Measurements from ENCODE around the gene TBC1D2B. TPM values are rescaled to one million over a fixed set of nuclear protein-coding genes. Genes with fewer than 3 reads are reported as not detected.

TBC1D2B gene
- 1 to 10 TPM; 1.7 to 5.5 (median 2.9) TPM for polyA plus RNA-seq (ENCODE audit: low read depth in 6 of 6)

DNA sequence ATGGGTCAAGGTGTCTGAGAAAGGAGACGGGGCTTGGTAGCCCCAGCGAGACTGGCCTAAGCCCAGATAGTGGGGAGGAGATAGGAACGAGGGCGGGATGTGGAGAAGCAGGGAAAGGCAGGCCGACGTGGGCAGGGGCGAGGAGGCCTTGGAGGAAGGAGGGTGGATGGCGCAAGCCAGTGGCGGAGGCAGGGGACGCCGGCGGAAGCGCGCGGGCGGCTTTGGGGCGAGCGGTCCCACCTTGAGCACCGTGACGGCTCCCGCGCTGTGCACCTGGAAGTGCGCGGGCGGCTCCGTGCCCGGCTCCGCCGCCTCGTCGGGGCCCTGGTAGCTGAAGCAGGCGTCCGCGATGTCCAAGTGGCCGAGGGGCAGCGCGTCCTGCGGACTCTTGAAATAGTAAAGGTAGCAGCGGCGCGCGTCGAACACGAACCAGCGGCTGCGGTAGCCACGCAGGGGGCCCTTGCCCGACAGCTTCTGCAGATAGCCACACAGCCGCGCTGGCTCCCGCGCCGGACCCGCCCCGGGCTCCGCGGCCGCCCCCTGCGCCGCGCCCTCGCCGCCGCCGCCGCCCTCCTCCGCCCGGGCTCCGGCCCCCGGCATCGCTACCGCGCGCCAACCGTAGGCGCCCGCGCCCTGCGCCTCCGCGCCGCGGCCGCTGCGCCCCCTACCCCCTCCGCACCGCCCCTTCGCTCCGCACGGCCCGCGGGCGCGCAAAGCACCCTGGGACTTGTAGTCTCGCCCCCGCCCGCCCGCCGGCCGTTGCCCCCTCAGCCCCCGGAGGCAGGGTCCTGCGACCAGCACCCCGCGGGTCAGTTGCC, at the start of gene TBC1D2B:
TBC1D2B (minus strand) TSS at position 659 of the 818 bp plus-strand sequence; CDS start at position 600, 59 bp downstream.
- peak within 1 kb of the TSS; percentile 72 to 93 (median 88) for H3K27ac Mint-ChIP-seq
- DNase-seq (peak; percentile 60), ATAC-seq (ENCODE audit: low read depth in 2 of 2) (peak; percentile 90 to 92)
- H3K4me3 Mint-ChIP-seq = peak within 1 kb of the TSS; percentile 92 to 99 (median 96)
- H3K36me3 Mint-ChIP-seq = peaks cover 0 to 7% of the 10 kb centered on the region in 2 donors
- H3K27me3 Mint-ChIP-seq = no peaks in the 10 kb centered on the region
- peaks cover 28 to 34% (median 32%) of the 10 kb centered on the region in 3 donors for H3K4me1 Mint-ChIP-seq
- H3K9me3 Mint-ChIP-seq = no peaks in the 10 kb centered on the region

- ATAC-seq (ENCODE audit: low read depth in 2 of 2) = no peak
- no peaks in the 10 kb centered on the region for H3K36me3 Mint-ChIP-seq
- H3K27ac Mint-ChIP-seq = no peak overlapping the region
- no peaks in the 10 kb centered on the region for H3K27me3 Mint-ChIP-seq
- peaks cover 4 to 6% (median 4%) of the 10 kb centered on the region in 3 donors for H3K4me1 Mint-ChIP-seq
- no peak overlapping the region for H3K4me3 Mint-ChIP-seq
- no peaks in the 10 kb centered on the region for H3K9me3 Mint-ChIP-seq
- no peak for DNase-seq
Observed at GRCh38 chr15:78125267-78125666, 47.8 kb upstream of the TBC1D2B start.

DNA sequence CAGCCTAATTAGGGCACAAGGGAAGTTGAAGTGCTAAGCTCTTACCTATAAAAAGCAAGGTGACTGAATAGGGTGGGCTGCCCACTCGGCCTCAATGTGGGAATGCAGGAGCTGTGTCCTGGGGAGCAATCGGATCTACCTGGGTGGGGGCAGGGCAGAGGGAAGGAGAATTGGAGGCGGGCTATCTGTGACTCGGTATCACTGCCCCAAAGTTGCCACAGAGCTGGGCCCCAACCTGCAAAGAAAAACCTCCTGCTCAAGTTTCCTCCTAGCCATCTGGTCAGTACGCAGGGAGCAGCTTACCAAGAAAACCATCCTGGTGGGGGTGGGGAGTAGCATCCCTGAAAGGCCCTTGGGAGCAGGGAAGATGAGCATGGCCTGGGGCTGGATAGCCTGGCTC, 43.0 kb upstream of the TBC1D2B start:
- Mint-ChIP-seq H3K36me3 (no peaks in the 10 kb centered on the region), H3K9me3 (no peaks in the 10 kb centered on the region), H3K27ac (no peak overlapping the region), H3K4me3 (no peak overlapping the region), H3K4me1 (no peaks in the 10 kb centered on the region), H3K27me3 (no peaks in the 10 kb centered on the region)
- DNase-seq = no peak
- no peak for ATAC-seq (ENCODE audit: low read depth in 2 of 2)

- peaks cover 4 to 14% (median 8%) of the 10 kb centered on the region in 3 donors for H3K4me1 Mint-ChIP-seq
- H3K4me3 Mint-ChIP-seq = no peak overlapping the region
- ATAC-seq (ENCODE audit: low read depth in 2 of 2) = no peak
Observed at GRCh38 chr15:78112551-78112950, 35.0 kb upstream of the TBC1D2B start.

DNA sequence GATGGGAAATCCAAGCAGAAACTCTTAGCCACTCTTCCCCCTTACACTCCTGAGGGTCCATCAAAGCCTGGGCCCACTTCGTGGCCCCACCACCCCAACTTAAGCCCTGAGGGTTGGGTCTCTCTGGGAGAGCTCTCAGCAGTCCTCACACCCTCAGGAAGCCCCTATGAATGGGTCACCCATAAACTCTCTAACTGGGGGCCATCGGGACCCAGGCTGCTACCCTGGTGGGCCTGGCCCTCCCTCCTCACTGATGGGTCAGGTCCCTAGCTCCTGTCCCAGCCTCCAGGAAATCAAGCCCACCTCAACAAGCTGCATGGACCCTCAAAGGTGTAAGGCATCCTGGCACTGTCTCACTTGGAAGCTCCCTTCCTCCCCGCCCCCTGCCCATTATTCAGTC, 34.3 kb upstream of the TBC1D2B start:
- ATAC-seq (ENCODE audit: low read depth in 2 of 2) = no peak
- Mint-ChIP-seq H3K9me3 (no peaks in the 10 kb centered on the region), H3K27ac (peak overlapping the region in 1 of 6 donors; percentile 3), H3K4me3 (no peak overlapping the region), H3K36me3 (no peaks in the 10 kb centered on the region), H3K27me3 (no peaks in the 10 kb centered on the region), H3K4me1 (peaks cover 4 to 14% (median 8%) of the 10 kb centered on the region in 3 donors)
- no peak for DNase-seq

More at GRCh38 chr15:78112551-78112950, 35.0 kb upstream of the TBC1D2B start:
- Mint-ChIP-seq H3K27ac (no peak overlapping the region), H3K36me3 (no peaks in the 10 kb centered on the region), H3K27me3 (no peaks in the 10 kb centered on the region), H3K9me3 (no peaks in the 10 kb centered on the region)
- no peak for DNase-seq

DNA sequence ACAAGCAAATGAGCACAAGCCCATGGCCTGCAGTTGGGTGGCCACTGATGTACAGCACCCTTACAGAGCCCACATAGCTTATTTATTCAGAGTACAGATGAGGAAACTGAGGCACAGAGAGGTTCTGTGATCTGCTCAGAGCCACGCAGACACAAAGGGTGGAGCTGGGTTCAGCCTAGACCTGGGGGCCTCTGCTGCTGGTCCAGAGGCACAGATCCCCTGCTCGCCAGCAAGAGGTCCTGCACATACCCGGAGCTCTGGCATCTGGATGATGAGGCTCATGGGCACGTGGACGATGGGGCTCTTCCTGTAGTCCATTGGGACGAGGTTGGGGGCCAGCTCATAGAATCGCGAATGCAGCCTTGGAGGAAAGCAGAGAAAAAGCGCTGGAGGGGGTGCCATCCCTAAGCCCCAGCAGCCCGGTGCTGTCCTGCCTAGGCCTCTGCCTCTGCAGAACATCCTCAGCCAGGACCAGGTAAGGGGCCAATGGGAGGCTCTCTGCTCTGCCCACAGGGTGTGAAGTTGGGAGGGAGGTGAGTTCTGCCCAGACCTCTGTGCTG, 33.5 kb upstream of the TBC1D2B start:
- Mint-ChIP-seq H3K27me3 (no peaks in the 10 kb centered on the region), H3K4me3 (no peak overlapping the region), H3K4me1 (peaks cover 4 to 14% (median 8%) of the 10 kb centered on the region in 3 donors), H3K27ac (peak overlapping the region in 1 of 6 donors; percentile 76), H3K36me3 (no peaks in the 10 kb centered on the region), H3K9me3 (no peaks in the 10 kb centered on the region)
- ATAC-seq (ENCODE audit: low read depth in 2 of 2) = no peak
- DNase-seq = no peak

- no peak overlapping the region for H3K4me3 Mint-ChIP-seq
- H3K36me3 Mint-ChIP-seq = no peaks in the 10 kb centered on the region
- H3K4me1 Mint-ChIP-seq = peaks cover 4 to 14% (median 8%) of the 10 kb centered on the region in 3 donors
- ATAC-seq (ENCODE audit: low read depth in 2 of 2) (no peak), DNase-seq (no peak)
- peak overlapping the region in 1 of 6 donors; percentile 80 for H3K27ac Mint-ChIP-seq
- H3K27me3 Mint-ChIP-seq = no peaks in the 10 kb centered on the region
- H3K9me3 Mint-ChIP-seq = no peaks in the 10 kb centered on the region
Observed at GRCh38 chr15:78110096-78110495, 32.6 kb upstream of the TBC1D2B start.

- Mint-ChIP-seq H3K36me3 (no peaks in the 10 kb centered on the region), H3K27ac (peak overlapping the region in 1 of 6 donors; percentile 42), H3K27me3 (no peaks in the 10 kb centered on the region), H3K9me3 (no peaks in the 10 kb centered on the region), H3K4me1 (peaks cover 4 to 14% (median 8%) of the 10 kb centered on the region in 3 donors), H3K4me3 (no peak overlapping the region)
- no peak for DNase-seq
- no peak for ATAC-seq (ENCODE audit: low read depth in 2 of 2)
Observed at GRCh38 chr15:78109156-78109555, 31.6 kb upstream of the TBC1D2B start.

DNA sequence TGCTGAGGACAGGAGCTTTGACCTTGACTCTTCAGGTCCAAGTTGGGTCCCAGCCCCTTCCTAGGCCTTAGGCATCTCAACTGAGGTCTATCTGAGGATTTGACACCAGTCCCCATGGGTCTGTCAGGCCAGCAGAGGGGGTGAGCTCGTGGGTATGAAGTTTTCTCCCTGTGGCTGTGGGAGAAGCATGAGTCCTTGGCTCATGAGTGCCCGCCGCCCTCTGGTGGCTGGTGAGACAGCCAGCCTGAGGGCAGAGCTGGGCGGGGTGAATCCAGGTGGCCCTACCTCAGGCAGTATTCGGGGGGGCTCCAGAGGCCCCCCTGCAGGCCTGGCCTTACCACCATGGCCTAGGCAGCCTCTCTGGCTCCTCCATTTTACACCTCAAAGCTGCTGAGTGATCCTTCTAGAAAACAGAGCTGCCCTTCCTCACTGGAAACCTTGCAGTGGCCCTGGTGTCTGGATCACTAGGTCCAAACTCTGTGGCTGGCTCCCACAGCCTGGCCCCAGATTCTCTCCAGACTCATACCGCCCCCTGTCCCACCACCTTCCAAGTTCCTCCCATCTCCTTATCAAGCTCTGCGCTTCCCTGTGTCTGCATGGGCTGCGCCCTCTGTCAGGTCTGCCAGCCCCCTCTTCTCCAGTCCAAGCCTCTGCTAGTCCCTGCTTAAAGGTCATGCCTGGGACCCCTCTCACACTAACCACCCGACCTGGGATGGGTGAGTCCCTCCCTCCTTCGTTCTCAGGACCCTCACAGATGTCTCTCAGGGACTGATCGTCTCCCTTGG, 31.0 kb upstream of the TBC1D2B start:
- ATAC-seq (ENCODE audit: low read depth in 2 of 2) (peak; percentile 87 to 89), DNase-seq (peak; percentile 73)
- no peaks in the 10 kb centered on the region for H3K36me3 Mint-ChIP-seq
- no peaks in the 10 kb centered on the region for H3K9me3 Mint-ChIP-seq
- H3K27ac Mint-ChIP-seq = peak overlapping the region in 3 of 6 donors; percentile 7 to 76 (median 52)
- H3K4me1 Mint-ChIP-seq = peaks cover 4 to 10% (median 6%) of the 10 kb centered on the region in 3 donors
- no peaks in the 10 kb centered on the region for H3K27me3 Mint-ChIP-seq
- no peak overlapping the region for H3K4me3 Mint-ChIP-seq

DNA sequence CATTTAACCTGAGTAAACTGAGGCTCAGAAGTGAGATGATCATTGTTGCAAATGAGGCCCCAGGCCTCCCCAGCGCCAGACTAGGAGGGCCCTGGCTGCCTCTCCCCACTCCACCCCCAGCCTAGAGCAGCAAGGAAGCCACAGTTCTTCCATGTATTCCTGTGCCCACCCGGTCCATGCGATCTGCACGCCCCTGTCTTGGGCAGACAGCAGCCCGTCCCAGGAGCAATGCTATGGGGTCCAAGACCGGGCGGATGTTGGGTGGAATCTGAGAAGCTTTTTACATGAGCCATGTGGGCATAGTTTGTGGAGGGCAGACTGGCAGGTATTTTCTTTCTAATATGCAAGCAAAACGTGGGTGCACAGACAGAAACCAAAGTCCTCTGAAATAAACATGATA, 30.0 kb upstream of the TBC1D2B start:
- Mint-ChIP-seq H3K27me3 (no peaks in the 10 kb centered on the region), H3K9me3 (no peaks in the 10 kb centered on the region), H3K4me3 (no peak overlapping the region), H3K36me3 (no peaks in the 10 kb centered on the region), H3K4me1 (peaks cover 0 to 4% (median 3%) of the 10 kb centered on the region in 3 donors), H3K27ac (no peak overlapping the region)
- DNase-seq (no peak), ATAC-seq (ENCODE audit: low read depth in 2 of 2) (no peak)

DNA sequence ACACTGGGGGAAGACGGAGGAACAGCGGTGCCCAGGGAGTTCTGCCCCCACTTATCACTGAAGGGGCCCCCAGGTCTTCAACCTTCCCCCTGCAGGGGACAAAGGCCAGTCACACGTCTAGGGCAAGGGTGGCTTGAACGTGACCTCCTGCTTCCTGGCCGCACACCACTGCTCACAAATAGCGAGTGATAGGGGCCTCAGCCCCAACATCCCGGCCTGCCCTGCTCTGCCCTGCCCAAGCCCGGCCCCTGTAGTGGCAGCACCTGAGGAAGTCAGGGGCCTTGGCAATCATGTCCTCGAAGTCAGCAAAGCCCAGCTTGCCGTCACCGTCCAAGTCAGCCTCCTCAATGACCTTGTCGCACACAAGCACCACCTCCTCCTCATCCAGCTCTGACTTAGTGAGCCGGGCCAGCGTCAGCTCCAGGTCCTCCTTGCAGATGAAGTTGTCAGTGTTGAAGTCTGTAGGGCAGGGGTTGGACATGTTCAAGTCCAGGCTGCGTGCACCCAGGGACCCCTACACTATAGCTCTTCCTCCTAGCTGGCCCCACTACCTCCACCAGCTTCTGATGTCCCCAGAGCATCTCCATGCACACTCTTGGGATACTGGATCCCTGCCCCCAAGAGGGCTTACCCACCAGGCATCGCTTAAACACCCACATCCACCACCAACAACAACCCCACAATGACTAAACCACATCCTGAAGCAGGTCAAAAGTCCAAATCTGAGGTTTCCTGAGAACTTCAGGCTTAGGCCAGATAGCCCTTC, 28.1 kb upstream of the TBC1D2B start:
- Mint-ChIP-seq H3K36me3 (no peaks in the 10 kb centered on the region), H3K9me3 (no peaks in the 10 kb centered on the region), H3K4me1 (peaks cover 0 to 4% (median 3%) of the 10 kb centered on the region in 3 donors), H3K4me3 (no peak overlapping the region), H3K27ac (peak overlapping the region in 1 of 6 donors; percentile 39), H3K27me3 (no peaks in the 10 kb centered on the region)
- DNase-seq = no peak
- no peak for ATAC-seq (ENCODE audit: low read depth in 2 of 2)

DNA sequence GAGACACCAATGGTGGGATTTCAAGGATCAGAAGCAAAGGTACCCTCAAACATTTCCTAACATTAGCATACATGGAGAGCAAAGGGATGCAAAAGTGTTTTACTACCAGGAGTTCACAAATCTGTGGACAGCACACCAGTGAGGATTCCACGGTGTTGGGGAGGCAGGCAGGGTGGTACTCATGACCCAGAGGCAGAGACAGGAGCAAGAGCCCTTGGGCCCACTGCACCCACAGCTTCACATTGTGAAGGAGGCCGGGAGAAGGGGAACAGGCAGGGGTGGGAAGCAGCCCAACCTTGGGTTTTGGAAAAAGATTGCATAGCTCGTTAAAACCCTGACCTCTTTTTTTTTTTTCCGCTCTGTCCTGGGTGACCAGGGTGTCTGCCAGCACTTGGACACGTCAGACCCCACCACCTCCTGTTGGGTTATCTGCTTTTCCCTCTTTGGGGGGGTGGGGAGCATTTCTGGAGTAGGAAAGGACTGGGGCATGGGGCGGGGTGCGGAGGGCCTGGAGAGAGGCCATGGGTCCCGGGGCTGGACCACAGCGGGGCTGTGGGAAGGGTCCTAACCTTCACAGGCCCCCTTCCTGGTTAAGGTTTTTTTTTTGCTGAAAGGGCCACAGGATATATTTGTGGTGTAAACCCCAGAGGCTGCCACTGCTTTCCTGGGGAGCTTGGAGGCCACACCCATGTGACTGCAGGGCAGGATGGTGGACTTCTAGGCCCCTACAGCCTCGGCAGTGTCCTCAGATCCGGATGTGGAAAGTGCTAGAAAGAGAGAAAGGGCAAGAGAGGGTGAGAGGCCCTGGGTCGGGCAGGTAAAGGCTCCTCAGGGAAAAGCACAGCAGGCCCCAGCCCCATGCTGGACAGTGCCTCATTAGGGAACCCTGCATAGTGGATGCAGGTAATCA, 27.3 kb upstream of the TBC1D2B start:
- no peaks in the 10 kb centered on the region for H3K9me3 Mint-ChIP-seq
- DNase-seq = no peak
- peaks cover 0 to 4% (median 3%) of the 10 kb centered on the region in 3 donors for H3K4me1 Mint-ChIP-seq
- H3K4me3 Mint-ChIP-seq = no peak overlapping the region
- no peaks in the 10 kb centered on the region for H3K27me3 Mint-ChIP-seq
- ATAC-seq (ENCODE audit: low read depth in 2 of 2) = no peak
- H3K27ac Mint-ChIP-seq = peak overlapping the region in 2 of 6 donors; percentile 39 to 54
- H3K36me3 Mint-ChIP-seq = no peaks in the 10 kb centered on the region

All from naive B cell (primary cell).